KMS-11 (cell line): ENCODE results near the gene CTU2.

Source experiments
- H2AFZ ChIP-seq: fragments of 200-600 bp; sonication (generic); 2 replicates; pipeline ENCODE4 v1.6.1; 2016; ENCODE audit warnings: antibody characterized with exemption, mixed run types, low read depth
- H3K27ac ChIP-seq: fragments of 200-600 bp; sonication (generic); 2 replicates; pipeline ENCODE4 v1.6.1; 2016; ENCODE audit warnings: mild to moderate bottlenecking, mixed run types
- H3K27me3 ChIP-seq: fragments of 200-600 bp; sonication (generic); 2 replicates; pipeline ENCODE4 v1.6.1; 2017; ENCODE audit warnings: mild to moderate bottlenecking, low read depth, mixed run types, moderate library complexity; ENCODE audit not compliant: insufficient read depth
- H3K36me3 ChIP-seq: fragments of 200-600 bp; sonication (generic); 2 replicates; pipeline ENCODE4 v1.6.1; 2017; ENCODE audit warnings: mild to moderate bottlenecking, mixed run types; ENCODE audit not compliant: insufficient read depth
- H3K4me1 ChIP-seq: fragments of 200-600 bp; sonication (generic); 2 replicates; pipeline ENCODE4 v1.6.1; 2016; ENCODE audit warnings: mild to moderate bottlenecking, low read depth, mixed run types; ENCODE audit not compliant: poor library complexity, severe bottlenecking
- H3K4me2 ChIP-seq: fragments of 200-600 bp; sonication (generic); 2 replicates; pipeline ENCODE4 v1.7.0; 2016; ENCODE audit warnings: mild to moderate bottlenecking, mixed run types
- H3K4me3 ChIP-seq: fragments of 200-600 bp; sonication (generic); IDR thresholded peaks from 2 replicates; pipeline ENCODE4 v1.6.1; 2017; ENCODE audit warnings: low read depth, low read length, mixed read lengths; ENCODE audit not compliant: insufficient read depth
- H3K79me2 ChIP-seq: fragments of 200-600 bp; sonication (generic); 2 replicates; pipeline ENCODE4 v1.6.1; 2016; ENCODE audit warnings: low read depth, mixed run types; ENCODE audit not compliant: insufficient read depth
- H3K9ac ChIP-seq: fragments of 200-600 bp; sonication (generic); 2 replicates; pipeline ENCODE4 v1.6.1; 2016; ENCODE audit warnings: mild to moderate bottlenecking, mixed run types
- H4K20me1 ChIP-seq: fragments of 200-600 bp; sonication (generic); 2 replicates; pipeline ENCODE4 v1.6.1; 2016; ENCODE audit warnings: mild to moderate bottlenecking, mixed run types; ENCODE audit not compliant: insufficient read depth
- TF ChIP-seq, protein P1 (sequence below): fragments of 200-600 bp; sonication (generic); conservative IDR thresholded peaks from 2 replicates; pipeline ENCODE4 v1.6.1; 2017; ENCODE audit warnings: low read depth, mild to moderate bottlenecking, antibody characterized with exemption, low read length, moderate library complexity, mixed read lengths

The CTU2 gene

DNA sequence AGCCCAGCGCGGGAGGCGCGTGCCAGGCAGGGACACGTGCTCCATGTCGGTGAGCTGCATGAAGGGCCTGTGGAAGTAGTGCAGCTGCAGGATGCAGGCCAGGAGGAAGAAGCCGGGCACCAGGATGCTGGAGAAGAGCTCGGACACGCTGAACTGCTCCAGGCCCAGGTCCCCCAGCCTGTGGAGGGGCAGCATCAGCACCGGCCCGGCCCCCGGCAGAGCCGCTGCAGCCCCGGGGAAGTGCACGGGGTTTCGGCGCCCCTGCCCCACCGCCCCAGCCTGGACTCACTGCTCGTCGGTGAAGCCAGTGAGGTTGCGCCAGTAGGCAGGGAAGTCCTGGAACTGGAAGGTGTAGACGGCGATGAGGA is 28.0 kb downstream of the CTU2 start:
- Histone ChIP-seq H3K4me2 (no peak overlapping the region), H4K20me1 (no peaks in the 10 kb centered on the region), H3K27me3 (no peaks in the 10 kb centered on the region), H3K9ac (no peak overlapping the region), H3K36me3 (no peaks in the 10 kb centered on the region; the same call in 1 of the 2 replicates), H3K79me2 (peaks cover 4% of the 10 kb centered on the region; the same call in 1 of the 2 replicates), H3K4me1 (no peaks in the 10 kb centered on the region), H2AFZ (no peak overlapping the region), H3K4me3 (no peak overlapping the region), H3K27ac (no peak overlapping the region)
- TF ChIP-seq, protein P1, sequence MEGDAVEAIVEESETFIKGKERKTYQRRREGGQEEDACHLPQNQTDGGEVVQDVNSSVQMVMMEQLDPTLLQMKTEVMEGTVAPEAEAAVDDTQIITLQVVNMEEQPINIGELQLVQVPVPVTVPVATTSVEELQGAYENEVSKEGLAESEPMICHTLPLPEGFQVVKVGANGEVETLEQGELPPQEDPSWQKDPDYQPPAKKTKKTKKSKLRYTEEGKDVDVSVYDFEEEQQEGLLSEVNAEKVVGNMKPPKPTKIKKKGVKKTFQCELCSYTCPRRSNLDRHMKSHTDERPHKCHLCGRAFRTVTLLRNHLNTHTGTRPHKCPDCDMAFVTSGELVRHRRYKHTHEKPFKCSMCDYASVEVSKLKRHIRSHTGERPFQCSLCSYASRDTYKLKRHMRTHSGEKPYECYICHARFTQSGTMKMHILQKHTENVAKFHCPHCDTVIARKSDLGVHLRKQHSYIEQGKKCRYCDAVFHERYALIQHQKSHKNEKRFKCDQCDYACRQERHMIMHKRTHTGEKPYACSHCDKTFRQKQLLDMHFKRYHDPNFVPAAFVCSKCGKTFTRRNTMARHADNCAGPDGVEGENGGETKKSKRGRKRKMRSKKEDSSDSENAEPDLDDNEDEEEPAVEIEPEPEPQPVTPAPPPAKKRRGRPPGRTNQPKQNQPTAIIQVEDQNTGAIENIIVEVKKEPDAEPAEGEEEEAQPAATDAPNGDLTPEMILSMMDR: no peak

DNA sequence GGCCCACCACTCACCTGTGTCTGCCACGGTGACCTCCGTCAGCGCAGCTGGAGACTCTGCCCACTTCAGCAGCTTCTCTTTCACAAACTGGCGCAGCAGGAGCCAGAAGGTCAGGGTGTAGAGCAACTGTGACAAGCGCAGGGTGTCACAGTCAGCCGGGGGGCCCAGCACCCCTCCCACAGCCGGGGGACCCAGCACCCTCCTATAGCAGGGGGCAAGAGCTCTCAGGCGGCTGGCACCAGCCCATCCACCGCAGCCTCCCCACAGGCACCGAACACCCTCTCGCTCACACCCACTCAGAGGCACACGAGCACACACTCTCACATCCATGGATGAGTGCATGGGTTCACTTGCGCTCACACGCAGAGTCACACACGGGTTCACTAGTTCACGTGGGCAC is 28.8 kb downstream of the CTU2 start:
- TF ChIP-seq, protein P1: no peak
- no peaks in the 10 kb centered on the region; the same call in 1 of the 2 replicates for H3K36me3 ChIP-seq
- no peak overlapping the region for H3K27ac ChIP-seq
- no peak overlapping the region for H3K4me3 ChIP-seq
- H3K4me2 ChIP-seq: no peak overlapping the region
- H3K9ac ChIP-seq: no peak overlapping the region
- H3K4me1 ChIP-seq: no peaks in the 10 kb centered on the region
- no peak overlapping the region for H2AFZ ChIP-seq
- no peaks in the 10 kb centered on the region for H4K20me1 ChIP-seq
- no peaks in the 10 kb centered on the region for H3K27me3 ChIP-seq
- H3K79me2 ChIP-seq: peaks cover 4% of the 10 kb centered on the region; the same call in 1 of the 2 replicates

DNA sequence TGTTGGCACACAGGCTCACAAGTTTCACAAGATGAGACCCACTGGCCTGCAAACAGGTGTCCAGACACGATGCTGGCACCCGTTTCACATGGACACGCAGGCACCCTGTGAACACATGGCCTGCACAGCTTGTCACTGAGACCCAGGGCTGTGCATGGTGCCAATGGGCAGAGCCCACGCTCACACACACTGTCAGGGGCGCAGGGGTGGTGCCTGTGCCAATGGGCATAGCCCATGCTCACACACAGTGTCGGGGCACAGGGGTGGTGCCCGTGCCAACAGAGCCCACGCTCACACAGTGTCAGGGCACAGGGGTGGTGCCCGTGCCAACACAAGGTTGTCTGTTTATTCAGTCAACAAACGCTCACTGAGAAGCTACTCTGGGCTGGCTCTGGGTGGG is 29.3 kb downstream of the CTU2 start:
- Histone ChIP-seq H3K4me2 (no peak overlapping the region), H3K79me2 (peaks cover 3% of the 10 kb centered on the region; the same call in 1 of the 2 replicates), H3K36me3 (no peaks in the 10 kb centered on the region; the same call in 1 of the 2 replicates), H3K27ac (no peak overlapping the region), H3K9ac (no peak overlapping the region), H3K4me1 (no peaks in the 10 kb centered on the region), H3K27me3 (no peaks in the 10 kb centered on the region), H3K4me3 (no peak overlapping the region), H2AFZ (no peak overlapping the region), H4K20me1 (no peaks in the 10 kb centered on the region)
- TF ChIP-seq, protein P1: no peak

DNA sequence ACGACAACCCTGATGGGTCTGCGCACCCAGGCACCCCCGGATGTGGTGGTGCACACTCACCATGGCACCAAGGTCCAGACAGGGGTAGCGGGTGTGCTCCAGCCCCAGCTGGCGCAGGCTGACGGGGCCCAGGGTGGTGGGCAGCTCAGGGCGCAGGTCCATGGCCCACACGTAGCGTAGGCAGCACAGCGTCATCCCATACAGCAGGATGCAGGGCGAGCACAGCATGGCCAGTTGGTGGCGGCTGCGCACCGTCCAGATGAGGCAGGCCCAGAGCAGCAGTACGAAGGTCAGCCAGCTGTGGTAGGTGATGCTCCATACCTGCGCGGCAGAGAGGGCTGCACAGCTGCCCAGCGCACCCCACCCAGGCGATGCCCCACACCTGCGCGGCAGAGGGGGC is 29.8 kb downstream of the CTU2 start:
- no peaks in the 10 kb centered on the region for H3K27me3 ChIP-seq
- no peaks in the 10 kb centered on the region for H3K4me1 ChIP-seq
- TF ChIP-seq, protein P1: no peak
- H3K9ac ChIP-seq: no peak overlapping the region
- no peaks in the 10 kb centered on the region; the same call in 1 of the 2 replicates for H3K79me2 ChIP-seq
- no peak overlapping the region for H3K4me3 ChIP-seq
- no peak overlapping the region for H2AFZ ChIP-seq
- H4K20me1 ChIP-seq: no peaks in the 10 kb centered on the region
- H3K4me2 ChIP-seq: no peak overlapping the region
- no peak overlapping the region for H3K27ac ChIP-seq
- H3K36me3 ChIP-seq: no peaks in the 10 kb centered on the region; the same call in 1 of the 2 replicates
